ENCODE data around the gene WDR45. TPM values are rescaled to one million over a fixed set of nuclear protein-coding genes. Genes with fewer than 3 reads are reported as not detected.

Gene WDR45
- total and polyA plus RNA-seq, 2 donors (not counting 1 experiment from before 2014, with no cell fraction given): 59.8 to 69.4 TPM

GRCh38 chrX:49043220-49043986, 36.3 kb downstream of the WDR45 start, which contains the start of gene TFE3:
TFE3 (minus strand) TSS chrX:49043357; CDS start chrX:49043226, 131 bp downstream.
- Histone ChIP-seq H3K27ac (ENCODE audit: insufficient read depth, low read length) (peak within 1 kb of the TSS; percentile 92), H3K4me2 (ENCODE audit: extremely low read depth, insufficient read depth, low read length) (peak within 1 kb of the TSS; percentile 92), H3K9ac (ENCODE audit: insufficient read depth, low read length) (peak within 1 kb of the TSS; percentile 85), H3K36me3 (ENCODE audit: control insufficient read depth, insufficient read depth, low read length) (peaks cover 10% of the 10 kb centered on the region), H3K27me3 (ENCODE audit: control insufficient read depth, insufficient read depth, low read length) (no peaks in the 10 kb centered on the region), H2AFZ (ENCODE audit: low read length) (peak within 1 kb of the TSS; percentile 64), H3K4me1 (ENCODE audit: control insufficient read depth, extremely low read depth, insufficient read depth, low read length) (peaks cover 7% of the 10 kb centered on the region), H3K79me2 (ENCODE audit: control insufficient read depth, insufficient read depth, low read length) (peaks cover 42% of the 10 kb centered on the region), H3K4me3 (replicated peaks in 1 of 4; ENCODE audit: control extremely low read depth in 1 of 4, insufficient read depth in 1 of 4, low read depth in 3 of 4, low read length in 4 of 4) (peak within 1 kb of the TSS; percentile 72 to 94 (median 76)), H4K20me1 (ENCODE audit: control insufficient read depth, extremely low read depth, insufficient read depth, low read length) (no peaks in the 10 kb centered on the region), H3K9me3 (ENCODE audit: control insufficient read depth, insufficient read depth, low read depth, low read length) (no peaks in the 10 kb centered on the region)
- DNase-seq (ENCODE audit: low read depth in 2 of 2): peak; percentile 98 to 99
- TF ChIP-seq EZH2 (IDR thresholded peaks at IDR 0.05; ENCODE audit: low read length, missing control alignments) (no peak), CTCF (conservative IDR thresholded peaks at IDR 0.05 in 1 of 2, IDR thresholded peaks at IDR 0.05 in 1 of 2; ENCODE audit: low read depth in 1 of 2, low read length in 2 of 2) (peak; percentile 44 to 45)

GRCh38 chrX:49042581-49043219, 37.0 kb downstream of the WDR45 start:
- Histone ChIP-seq H3K4me1 (ENCODE audit: control insufficient read depth, extremely low read depth, insufficient read depth, low read length) (peaks cover 9% of the 10 kb centered on the region), H3K4me3 (replicated peaks in 1 of 4; ENCODE audit: control extremely low read depth in 1 of 4, insufficient read depth in 1 of 4, low read depth in 3 of 4, low read length in 4 of 4) (peak overlapping the region; percentile 72 to 94 (median 76)), H4K20me1 (ENCODE audit: control insufficient read depth, extremely low read depth, insufficient read depth, low read length) (no peaks in the 10 kb centered on the region), H3K27me3 (ENCODE audit: control insufficient read depth, insufficient read depth, low read length) (no peaks in the 10 kb centered on the region), H3K9me3 (ENCODE audit: control insufficient read depth, insufficient read depth, low read depth, low read length) (no peaks in the 10 kb centered on the region), H3K27ac (ENCODE audit: insufficient read depth, low read length) (peak overlapping the region; percentile 92), H3K79me2 (ENCODE audit: control insufficient read depth, insufficient read depth, low read length) (peaks cover 45% of the 10 kb centered on the region), H3K36me3 (ENCODE audit: control insufficient read depth, insufficient read depth, low read length) (peaks cover 17% of the 10 kb centered on the region), H3K4me2 (ENCODE audit: extremely low read depth, insufficient read depth, low read length) (peak overlapping the region; percentile 92), H2AFZ (ENCODE audit: low read length) (no peak overlapping the region), H3K9ac (ENCODE audit: insufficient read depth, low read length) (peak overlapping the region; percentile 85)
- DNase-seq (ENCODE audit: low read depth in 2 of 2): peak in 1 of 2 donors; percentile 13
- TF ChIP-seq CTCF (conservative IDR thresholded peaks at IDR 0.05 in 1 of 2, IDR thresholded peaks at IDR 0.05 in 1 of 2; ENCODE audit: low read depth in 1 of 2, low read length in 2 of 2) (no peak), EZH2 (IDR thresholded peaks at IDR 0.05; ENCODE audit: low read length, missing control alignments) (no peak)

Measured in fibroblast of lung (primary cell).